H9 (cell line): ENCODE results near the gene UNC80. TPM values are rescaled to one million over a fixed set of nuclear protein-coding genes. Genes with fewer than 3 reads are reported as not detected.

Experiments used
- DNase-seq: peaks from one replicate; pipeline ENCODE4 v3.0.0-alpha.2; 2017
- H2AFZ ChIP-seq: one replicate; pipeline ENCODE4 v1.6.1; 2013; ENCODE audit warnings: mild to moderate bottlenecking, low read length, control low read depth, moderate library complexity
- H2AK5ac ChIP-seq: 2 replicates; pipeline ENCODE4 v1.6.1; 2013; ENCODE audit warnings: low read length, control low read depth, mixed read lengths; ENCODE audit not compliant: insufficient read length
- H2BK120ac ChIP-seq: one replicate; pipeline ENCODE4 v1.6.1; 2013; ENCODE audit warnings: low read depth, mild to moderate bottlenecking, low read length, control low read depth, inconsistent platforms; ENCODE audit not compliant: poor library complexity, severe bottlenecking
- H2BK12ac ChIP-seq: 2 replicates; pipeline ENCODE4 v1.6.1; 2013; ENCODE audit warnings: low read length, control low read depth, mixed read lengths, low read depth; ENCODE audit not compliant: insufficient read length
- H2BK15ac ChIP-seq: 2 replicates; pipeline ENCODE4 v1.6.1; 2013; ENCODE audit warnings: low read depth, low read length, control low read depth
- H2BK20ac ChIP-seq: one replicate; pipeline ENCODE4 v1.6.1; 2013; ENCODE audit warnings: low read depth, mild to moderate bottlenecking, low read length, control low read depth, inconsistent platforms; ENCODE audit not compliant: poor library complexity, severe bottlenecking
- H2BK5ac ChIP-seq: 2 replicates; pipeline ENCODE4 v1.6.1; 2013; ENCODE audit warnings: low read length, control low read depth, mixed read lengths; ENCODE audit not compliant: insufficient read length
- H3K14ac ChIP-seq: 2 replicates; pipeline ENCODE4 v1.6.1; 2013; ENCODE audit warnings: low read length, control low read depth; ENCODE audit not compliant: insufficient read depth
- H3K18ac ChIP-seq: 2 replicates; pipeline ENCODE4 v1.6.1; 2013; ENCODE audit warnings: low read depth, mild to moderate bottlenecking, mixed read lengths, low read length, control low read depth; ENCODE audit not compliant: insufficient read length
- H3K23ac ChIP-seq: 2 replicates; pipeline ENCODE4 v1.6.1; 2013; ENCODE audit warnings: low read length, control low read depth, mixed read lengths, low read depth; ENCODE audit not compliant: insufficient read length
- H3K23me2 ChIP-seq: 2 replicates; pipeline ENCODE4 v1.6.1; 2013; ENCODE audit warnings: low read depth, mild to moderate bottlenecking, mixed read lengths, low read length, control low read depth; ENCODE audit not compliant: insufficient read length, poor library complexity, severe bottlenecking
- H3K27ac ChIP-seq: 2 replicates; pipeline ENCODE4 v1.5.1; 2013; ENCODE audit warnings: low read length, control low read depth, mixed read lengths, low read depth; ENCODE audit not compliant: insufficient read length
- H3K27me3 ChIP-seq: 2 replicates; pipeline ENCODE4 v1.6.1; 2013; ENCODE audit warnings: low read length, control low read depth, inconsistent platforms; ENCODE audit not compliant: insufficient read depth
- H3K4ac ChIP-seq: 2 replicates; pipeline ENCODE4 v1.6.1; 2013; ENCODE audit warnings: low read depth, mild to moderate bottlenecking, control low read depth, inconsistent platforms, low read length, moderate library complexity
- H3K4me1 ChIP-seq: 2 replicates; pipeline ENCODE4 v1.6.1; 2013; ENCODE audit warnings: low read length, control low read depth, inconsistent platforms; ENCODE audit not compliant: insufficient read depth
- H3K4me2 ChIP-seq: 2 replicates; pipeline ENCODE4 v1.6.1; 2013; ENCODE audit warnings: low read length, control low read depth, mixed read lengths; ENCODE audit not compliant: insufficient read length, insufficient read depth
- H3K56ac ChIP-seq: 2 replicates; pipeline ENCODE4 v1.6.1; 2013; ENCODE audit warnings: low read depth, mild to moderate bottlenecking, mixed read lengths, low read length, control low read depth; ENCODE audit not compliant: insufficient read length
- H3K79me1 ChIP-seq: 2 replicates; pipeline ENCODE4 v1.6.1; 2013; ENCODE audit warnings: low read depth, mild to moderate bottlenecking, moderate library complexity, low read length, control low read depth, inconsistent platforms; ENCODE audit not compliant: insufficient read depth, poor library complexity, severe bottlenecking
- H3K79me2 ChIP-seq: 2 replicates; pipeline ENCODE4 v1.6.1; 2013; ENCODE audit warnings: low read length, control low read depth, inconsistent platforms; ENCODE audit not compliant: insufficient read depth
- H3K9ac ChIP-seq: 2 replicates; pipeline ENCODE4 v1.6.1; 2013; ENCODE audit warnings: low read length, control low read depth, mixed read lengths; ENCODE audit not compliant: insufficient read length; ENCODE audit errors: extremely low read depth
- H3K9me3 ChIP-seq: one replicate; pipeline ENCODE4 v1.6.1; 2013; ENCODE audit warnings: low read depth, low read length, inconsistent platforms; ENCODE audit not compliant: control insufficient read depth
- H3T11ph ChIP-seq: one replicate; pipeline ENCODE4 v1.6.1; 2013; ENCODE audit warnings: mild to moderate bottlenecking, low read length, control low read depth, inconsistent platforms
- H4K20me1 ChIP-seq: one replicate; pipeline ENCODE4 v1.6.1; 2013; ENCODE audit not compliant: control insufficient read depth, insufficient read length, insufficient read depth
- H4K5ac ChIP-seq: 2 replicates; pipeline ENCODE4 v1.6.1; 2013; ENCODE audit warnings: low read depth, mild to moderate bottlenecking, mixed read lengths, low read length, control low read depth; ENCODE audit not compliant: insufficient read length
- H4K8ac ChIP-seq: replicated peaks from 2 replicates; pipeline ENCODE4 v1.6.1; 2013; ENCODE audit warnings: low read length, control low read depth, mixed read lengths, low read depth; ENCODE audit not compliant: insufficient read length
- H4K91ac ChIP-seq: 2 replicates; pipeline ENCODE4 v1.6.1; 2013; ENCODE audit warnings: low read depth, mild to moderate bottlenecking, moderate library complexity, mixed read lengths, low read length, control low read depth; ENCODE audit not compliant: insufficient read length
- H3K27ac Mint-ChIP-seq, 3 experiments: 2 replicates in 2 of 3; 3 replicates in 1 of 3; pipeline ENCODE4 v1.8.0; 2020 to 2021; ENCODE audit warnings: mixed read lengths in 3 of 3, mild to moderate bottlenecking in 1 of 3, moderate library complexity in 1 of 3
- H3K27me3 Mint-ChIP-seq: 2 replicates; pipeline ENCODE4 v1.8.0; 2021; ENCODE audit warnings: low read depth, mild to moderate bottlenecking, moderate library complexity, mixed read lengths
- H3K36me3 Mint-ChIP-seq, 3 experiments: 2 replicates in 2 of 3; 3 replicates in 1 of 3; pipeline ENCODE4 v1.8.0; 2020 to 2021; ENCODE audit warnings: low read depth in 3 of 3, mixed read lengths in 3 of 3; ENCODE audit not compliant: insufficient read depth in 1 of 3
- H3K4me1 Mint-ChIP-seq, 2 experiments: 2 replicates each; pipeline ENCODE4 v1.8.0; 2020; ENCODE audit warnings: mixed read lengths in 2 of 2
- H3K4me3 Mint-ChIP-seq, 2 experiments: 2 replicates in 1 of 2; 3 replicates in 1 of 2; pipeline ENCODE4 v1.8.0; 2020 to 2021; ENCODE audit warnings: mild to moderate bottlenecking in 2 of 2, mixed read lengths in 2 of 2, moderate library complexity in 1 of 2
- H3K9me3 Mint-ChIP-seq, 2 experiments: 2 replicates in 1 of 2; 3 replicates in 1 of 2; pipeline ENCODE4 v1.8.0; 2020; ENCODE audit warnings: mild to moderate bottlenecking in 2 of 2, mixed read lengths in 2 of 2, moderate library complexity in 1 of 2
- WGBS: extraction: QIAGEN DNeasy Blood & Tissue Kit; methylation state at CpG from one replicate; pipeline ENCODE4 v1.1.7; 2013; ENCODE audit warnings: missing lambda C conversion rate, low lambda C conversion rate, mixed read lengths; ENCODE audit not compliant: insufficient read length; ENCODE audit errors: extremely low coverage; 5-methylcytosine and 5-hydroxymethylcytosine counted together
- total RNA-seq: library from RNA; stranded (reverse); gene quantifications from 2 replicates; pipeline ENCODE4 v1.2.1, GENCODE V29; 2021
- TF ChIP-seq, protein P1 (sequence below): fragments of 200-600 bp; sonication (generic); conservative IDR thresholded peaks from 3 replicates; pipeline ENCODE4 v1.8.0; 2021; ENCODE audit warnings: antibody characterized with exemption, mild to moderate bottlenecking

UNC80 gene
- total RNA-seq, 1 experiment from 2014 or later: 0.52 TPM

DNA sequence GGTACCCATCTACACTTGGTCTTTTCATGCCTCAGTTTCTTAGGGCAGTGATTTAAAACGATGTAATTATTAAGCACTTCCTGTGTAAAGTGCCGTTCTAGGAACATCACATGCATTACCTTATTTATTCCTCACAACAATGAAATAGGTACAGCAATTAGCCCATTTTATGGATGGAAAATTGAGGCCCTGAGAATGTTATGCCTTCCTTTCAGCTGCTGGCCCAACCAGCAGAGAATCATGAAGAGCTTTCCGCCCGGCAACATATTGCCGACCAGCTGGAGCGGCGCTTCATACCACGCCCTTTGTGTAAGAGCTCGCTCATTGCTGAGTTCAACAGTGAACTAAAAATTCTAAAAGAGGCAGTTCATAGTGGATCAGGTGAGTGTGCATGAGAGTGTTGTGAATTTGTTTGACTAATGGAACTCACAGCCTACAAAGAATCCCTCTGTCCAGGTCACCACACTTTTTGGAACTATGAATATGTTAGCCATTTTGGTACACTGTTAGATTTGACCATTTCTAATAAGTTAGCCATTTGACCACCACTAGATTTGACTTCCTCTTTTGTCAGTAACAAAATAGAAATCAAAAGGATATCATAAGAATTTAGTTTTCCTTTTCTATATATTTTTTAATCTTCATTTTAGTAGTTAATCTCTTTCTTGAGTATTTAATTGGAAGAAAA, 205.2 kb downstream of the UNC80 start:
- no peak overlapping the region for H3K4ac ChIP-seq
- no peak overlapping the region for H2BK120ac ChIP-seq

More for the DNA sequence above, 205.2 kb downstream of the UNC80 start:
- Histone ChIP-seq H2BK5ac (no peak overlapping the region), H3K4me2 (no peak overlapping the region), H3K4me1 (no peaks in the 10 kb centered on the region), H3K9ac (no peak overlapping the region), H2AK5ac (no peak overlapping the region), H2BK12ac (no peak overlapping the region), H4K91ac (no peak overlapping the region), H3K79me1 (no peaks in the 10 kb centered on the region), H4K20me1 (no peaks in the 10 kb centered on the region), H3K27ac (no peak overlapping the region), H3K79me2 (no peaks in the 10 kb centered on the region), H3T11ph (no peak overlapping the region), H2AFZ (no peak overlapping the region), H3K14ac (no peak overlapping the region), H3K23ac (no peak overlapping the region), H3K18ac (no peak overlapping the region), H4K5ac (no peak overlapping the region), H2BK15ac (no peak overlapping the region), H4K8ac (no peak overlapping the region), H2BK20ac (no peak overlapping the region), H3K56ac (no peak overlapping the region), H3K9me3 (no peaks in the 10 kb centered on the region), H3K27me3 (no peaks in the 10 kb centered on the region), H3K23me2 (no peaks in the 10 kb centered on the region)
- TF ChIP-seq, protein P1, sequence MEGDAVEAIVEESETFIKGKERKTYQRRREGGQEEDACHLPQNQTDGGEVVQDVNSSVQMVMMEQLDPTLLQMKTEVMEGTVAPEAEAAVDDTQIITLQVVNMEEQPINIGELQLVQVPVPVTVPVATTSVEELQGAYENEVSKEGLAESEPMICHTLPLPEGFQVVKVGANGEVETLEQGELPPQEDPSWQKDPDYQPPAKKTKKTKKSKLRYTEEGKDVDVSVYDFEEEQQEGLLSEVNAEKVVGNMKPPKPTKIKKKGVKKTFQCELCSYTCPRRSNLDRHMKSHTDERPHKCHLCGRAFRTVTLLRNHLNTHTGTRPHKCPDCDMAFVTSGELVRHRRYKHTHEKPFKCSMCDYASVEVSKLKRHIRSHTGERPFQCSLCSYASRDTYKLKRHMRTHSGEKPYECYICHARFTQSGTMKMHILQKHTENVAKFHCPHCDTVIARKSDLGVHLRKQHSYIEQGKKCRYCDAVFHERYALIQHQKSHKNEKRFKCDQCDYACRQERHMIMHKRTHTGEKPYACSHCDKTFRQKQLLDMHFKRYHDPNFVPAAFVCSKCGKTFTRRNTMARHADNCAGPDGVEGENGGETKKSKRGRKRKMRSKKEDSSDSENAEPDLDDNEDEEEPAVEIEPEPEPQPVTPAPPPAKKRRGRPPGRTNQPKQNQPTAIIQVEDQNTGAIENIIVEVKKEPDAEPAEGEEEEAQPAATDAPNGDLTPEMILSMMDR: no peak
- no CpG with 5 or more reads among the region's 9 CpGs for WGBS
- DNase-seq: no peak
- H3K9me3 Mint-ChIP-seq: no peaks in the 10 kb centered on the region
- H3K4me3 Mint-ChIP-seq: no peak overlapping the region
- H3K27me3 Mint-ChIP-seq: peaks cover 8% of the 10 kb centered on the region
- H3K27ac Mint-ChIP-seq: no peak overlapping the region
- H3K36me3 Mint-ChIP-seq: no peaks in the 10 kb centered on the region
- H3K4me1 Mint-ChIP-seq: no peaks in the 10 kb centered on the region
